Right lobe of liver (tissue), 6 donors: ENCODE measurements around the gene PLXNA2. TPM values are rescaled to one million over a fixed set of nuclear protein-coding genes. Genes with fewer than 3 reads are reported as not detected.

Source experiments
- ATAC-seq, 4 donors: fragments of 200-7000 bp; cut with Tn5 transposase; one replicate each; pipeline ENCODE4 v1.9.1; 2020; ENCODE audit warnings: mild to moderate bottlenecking in 4 of 4, moderate library complexity in 4 of 4
- DNase-seq, 3 donors: peaks; one replicate each; pipeline ENCODE4 v3.0.0-alpha.2; 2020
- H3K27ac ChIP-seq, 3 donors: fragments of 200-600 bp; one replicate each; pipeline ENCODE4 v1.8.0; 2022
- H3K27me3 ChIP-seq, 2 donors: fragments of 200-600 bp; one replicate each; pipeline ENCODE4 v1.8.0; 2022
- H3K36me3 ChIP-seq, 4 donors: fragments of 200-600 bp; sonication (generic) in 1 of 4; one replicate each; pipeline versions ENCODE4 v1.5.1 to v1.8.0; 2017 to 2022; ENCODE audit warnings: control low read depth in 1 of 4
- H3K4me1 ChIP-seq, 4 donors: fragments of 200-600 bp; sonication (generic) in 1 of 4; one replicate each; pipeline versions ENCODE4 v1.5.1 to v1.8.0; 2017 to 2022; ENCODE audit warnings: control low read depth in 1 of 4
- H3K4me3 ChIP-seq, 3 donors: fragments of 200-600 bp; one replicate each; pipeline ENCODE4 v1.8.0; 2022
- H3K9me3 ChIP-seq, 4 donors: fragments of 200-600 bp; sonication (generic) in 1 of 4; one replicate each; pipeline versions ENCODE4 v1.5.1 to v1.8.0; 2017 to 2022; ENCODE audit warnings: control low read depth in 1 of 4
- CTCF ChIP-seq, 4 donors: fragments of 200-600 bp in 3 of 4; fragments of 450-650 bp in 1 of 4; IDR thresholded peaks; one replicate each; pipeline versions ENCODE4 v1.5.1 to v1.8.0; 2016 to 2022; ENCODE audit warnings: antibody characterized with exemption in 4 of 4, mild to moderate bottlenecking in 2 of 4
- POLR2A ChIP-seq: fragments of 450-650 bp; IDR thresholded peaks from one replicate; pipeline ENCODE4 v1.6.1; 2017; ENCODE audit warnings: antibody characterized with exemption, mild to moderate bottlenecking
- WGBS: methylation state at CpG from one replicate; pipeline ENCODE4 v1.1.6; 2018; ENCODE audit warnings: low coverage, low lambda C conversion rate; ENCODE audit not compliant: insufficient coverage; ENCODE audit errors: missing lambda C conversion rate; 5-methylcytosine and 5-hydroxymethylcytosine counted together
- intact Hi-C, 2 donors: fragments of 100-400 bp; cut with DNase I; formaldehyde crosslinking; loops; one replicate each; pipeline versions ENCODE4 v1.11.2 to v1.14.1; 2022
- total RNA-seq, 6 experiments: library from RNA; depleted of rRNA in 2 of 6; stranded (reverse); fragments of >200 nt in 2 of 6; fragmentation: NEBNext Ultra II Directional in 3 of 6; extraction: Animal tissue kit (Norgen Biotek cat#: 25700) in 3 of 6; gene quantifications; one replicate each; pipeline versions ENCODE4 v1.1.0 to v1.2.4, GENCODE V29; 2016 to 2023
- donor health status: DM: no; HTN: yes; CAD: no.
- donor health status: DM: no; HTN: no; CAD: no.
- donor health status: DM: no; HTN: no; CAD: no.
- donor health status: DM: no; HTN: yes; CAD: no.
- donor health status: DM: no; HTN: yes; CAD: no.

PLXNA2 gene
- total RNA-seq, 6 experiments from 2014 or later: 5.6 to 20.8 (median 9.3) TPM

DNA sequence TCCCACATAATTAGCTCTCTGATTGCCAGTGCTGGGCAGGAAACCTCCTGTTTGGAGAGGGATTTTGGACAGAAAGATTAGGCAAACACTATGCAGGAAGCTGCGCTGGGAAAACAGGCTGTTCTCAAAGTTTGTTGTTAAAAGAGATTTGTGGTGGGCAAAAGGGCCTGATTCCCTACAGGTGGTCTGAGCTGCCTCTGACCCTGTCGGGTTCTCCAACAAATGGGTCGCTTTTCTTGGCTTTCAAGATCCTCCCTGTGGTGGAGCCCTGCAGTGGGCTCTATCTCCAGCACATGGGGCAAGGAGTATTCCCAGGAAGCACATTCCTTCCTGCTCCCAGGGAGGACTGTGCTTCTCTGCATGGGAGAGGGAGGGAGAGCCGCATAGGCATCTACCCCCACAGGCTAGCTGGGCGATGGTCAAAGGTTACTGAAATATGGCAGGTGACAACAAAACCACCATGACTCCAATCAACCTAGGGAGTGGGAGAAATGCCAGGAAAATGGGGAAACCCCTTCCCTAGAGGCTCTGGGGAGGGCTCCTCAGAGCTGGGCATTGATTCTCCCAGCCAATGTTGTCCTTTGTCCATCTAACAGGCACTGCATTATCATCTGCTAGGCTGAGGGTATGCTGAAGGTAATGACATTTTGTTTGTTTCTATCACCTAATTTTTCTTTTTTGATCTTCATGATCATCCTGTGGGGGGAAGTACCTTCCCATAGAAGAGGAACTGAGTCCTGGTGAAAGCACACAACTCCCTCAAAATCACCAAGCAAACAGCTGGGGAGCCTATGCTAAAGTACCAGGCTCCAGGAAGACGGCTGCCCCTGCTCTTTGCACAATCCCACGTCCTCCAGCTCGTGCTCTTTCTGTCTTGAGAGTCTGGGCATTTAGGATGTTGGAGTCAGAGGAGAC is 85.3 kb downstream of the PLXNA2 start:
- intact Hi-C loops: no loop called here
- no peak for TF ChIP-seq POLR2A
- TF ChIP-seq CTCF (IDR thresholded peaks at IDR 0.05): no peak
- Histone ChIP-seq H3K27me3 (no peaks in the 10 kb centered on the region), H3K9me3 (no peaks in the 10 kb centered on the region), H3K4me1 (peaks cover 0 to 24% (median 10%) of the 10 kb centered on the region in 4 donors), H3K4me3 (no peak overlapping the region), H3K36me3 (no peaks in the 10 kb centered on the region), H3K27ac (no peak overlapping the region)
- ATAC-seq (peak; percentile 63 to 78 (median 75)), DNase-seq (peak in 2 of 3 donors; percentile 43 to 61)
- 30% methylated on average over 6 of the region's 8 CpGs for WGBS

DNA sequence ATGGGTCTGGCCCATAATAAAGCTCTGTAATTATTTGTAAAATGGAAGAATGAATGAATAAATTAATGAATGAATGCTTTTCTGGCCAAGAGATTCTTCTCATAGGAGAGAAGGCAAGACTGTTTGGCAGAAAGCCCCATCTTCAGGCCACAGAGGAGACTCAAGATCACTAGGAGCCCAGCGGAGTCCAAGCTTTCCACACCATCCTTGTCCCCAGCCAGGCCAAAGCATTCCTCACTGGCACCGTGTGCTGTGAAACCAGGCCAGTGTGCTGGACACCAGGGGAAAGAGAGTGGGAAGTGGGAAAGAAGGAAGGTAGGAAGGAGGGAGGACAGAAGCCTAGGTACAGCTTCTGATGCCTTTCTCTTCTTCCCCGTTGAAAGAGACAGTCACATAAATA is 86.4 kb downstream of the PLXNA2 start:
- TF ChIP-seq CTCF (IDR thresholded peaks at IDR 0.05) (no peak), POLR2A (no peak)
- DNase-seq (no peak), ATAC-seq (no peak)
- H3K9me3 ChIP-seq: no peaks in the 10 kb centered on the region
- no peaks in the 10 kb centered on the region for H3K36me3 ChIP-seq
- peaks cover 0 to 15% (median 7%) of the 10 kb centered on the region in 4 donors for H3K4me1 ChIP-seq
- no peaks in the 10 kb centered on the region for H3K27me3 ChIP-seq
- intact Hi-C loops: no loop called here
- WGBS: 90% methylated on average over 2 of the region's 3 CpGs
- H3K4me3 ChIP-seq: no peak overlapping the region
- no peak overlapping the region for H3K27ac ChIP-seq

DNA sequence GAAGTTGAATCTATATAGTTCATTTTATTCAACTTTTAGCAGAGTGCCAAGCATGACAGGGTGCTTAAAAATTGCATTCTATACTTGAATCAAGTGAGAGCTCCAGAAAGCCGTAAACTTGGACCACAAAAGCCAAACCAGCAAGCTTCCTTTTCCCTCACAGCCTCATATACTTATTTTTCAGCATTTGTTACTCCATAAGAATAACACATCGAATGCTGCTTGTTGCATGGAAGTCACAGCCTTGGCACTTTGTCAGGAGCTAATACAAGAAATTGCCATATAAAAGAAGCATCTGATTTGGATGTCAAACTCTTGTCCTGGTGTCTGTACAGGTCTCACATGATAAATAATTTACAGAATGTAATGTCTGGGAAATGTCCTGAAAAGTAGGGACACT is 87.4 kb downstream of the PLXNA2 start:
- DNase-seq (no peak), ATAC-seq (no peak)
- WGBS: 78% methylated on average over 2 of the region's 2 CpGs
- H3K36me3 ChIP-seq: no peaks in the 10 kb centered on the region
- peaks cover 0 to 15% (median 7%) of the 10 kb centered on the region in 4 donors for H3K4me1 ChIP-seq
- no peak overlapping the region for H3K27ac ChIP-seq
- TF ChIP-seq POLR2A: no peak
- TF ChIP-seq CTCF (IDR thresholded peaks at IDR 0.05): no peak
- no peaks in the 10 kb centered on the region for H3K27me3 ChIP-seq
- intact Hi-C loops: no loop called here
- no peaks in the 10 kb centered on the region for H3K9me3 ChIP-seq
- no peak overlapping the region for H3K4me3 ChIP-seq

DNA sequence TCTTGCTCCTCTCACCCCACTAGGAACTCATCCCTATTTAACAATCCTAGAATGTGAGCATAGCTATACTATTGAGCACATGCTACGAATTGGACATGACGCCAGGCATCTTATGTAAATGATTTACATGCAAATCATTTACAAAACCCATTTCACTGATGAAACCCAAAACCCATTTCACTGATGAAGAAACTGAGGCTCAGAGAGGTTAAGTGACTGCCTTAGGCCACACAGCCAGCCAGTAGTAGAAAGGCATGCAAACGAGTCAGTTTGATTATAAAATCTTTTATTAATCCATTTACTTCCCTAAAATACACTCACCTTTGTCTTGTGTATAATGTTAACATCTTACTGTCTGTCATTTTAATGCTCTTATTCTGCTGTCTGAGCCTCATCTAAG is 87.9 kb downstream of the PLXNA2 start:
- no peaks in the 10 kb centered on the region for H3K36me3 ChIP-seq
- no peak overlapping the region for H3K27ac ChIP-seq
- ATAC-seq (no peak), DNase-seq (no peak)
- no peaks in the 10 kb centered on the region for H3K27me3 ChIP-seq
- H3K9me3 ChIP-seq: no peaks in the 10 kb centered on the region
- TF ChIP-seq POLR2A (no peak), CTCF (IDR thresholded peaks at IDR 0.05) (no peak)
- H3K4me1 ChIP-seq: peaks cover 0 to 15% (median 7%) of the 10 kb centered on the region in 4 donors
- H3K4me3 ChIP-seq: no peak overlapping the region
- intact Hi-C loops: no loop called here
- 81% methylated on average over 3 of the region's 3 CpGs for WGBS
